RPMI7951 (cell line): ENCODE results near the gene LCOR. TPM values are rescaled to one million over a fixed set of nuclear protein-coding genes. Genes with fewer than 3 reads are reported as not detected.

Source experiments
- DNase-seq: peaks from one replicate; pipeline ENCODE4 v3.0.0-alpha.2; 2012; ENCODE audit warnings: low read depth
- total RNA-seq: library from RNA; depleted of rRNA; stranded (reverse); fragments of >200 nt; shearing (Covaris generic); gene quantifications from 2 replicates; pipeline ENCODE4 v1.2.3, GENCODE V29; 2014

The LCOR gene
- total RNA-seq, 1 experiment from 2014 or later, result 13.0 TPM

- DNase-seq, result no peak
Observed at GRCh38 chr10:96986200-96986856, 154.2 kb downstream of the LCOR start.

- DNase-seq, result no peak
Observed at GRCh38 chr10:96987141-96987841, 155.2 kb downstream of the LCOR start.

GRCh38 chr10:96987842-96988175, 155.7 kb downstream of the LCOR start:
- DNase-seq, result no peak

GRCh38 chr10:96988426-96988825, 156.3 kb downstream of the LCOR start:
- DNase-seq, result no peak

- peak; percentile 3 for DNase-seq
Observed at GRCh38 chr10:96991313-96991841, 159.3 kb downstream of the LCOR start.

- DNase-seq, result no peak
Observed at GRCh38 chr10:96992721-96993120, 160.6 kb downstream of the LCOR start.

- peak; percentile 69 for DNase-seq
Observed at GRCh38 chr10:96995851-96996250, 163.8 kb downstream of the LCOR start.

- DNase-seq, result no peak
Observed at GRCh38 chr10:96996275-96996965, 164.3 kb downstream of the LCOR start.

- no peak for DNase-seq
Observed at GRCh38 chr10:96998329-96998888, 166.3 kb downstream of the LCOR start.

- DNase-seq, result no peak
Observed at GRCh38 chr10:96999337-96999736, 167.2 kb downstream of the LCOR start.

- DNase-seq, result no peak
Observed at GRCh38 chr10:96999987-97000386, 167.9 kb downstream of the LCOR start.

- no peak for DNase-seq
Observed at GRCh38 chr10:97000487-97001182, 168.5 kb downstream of the LCOR start.

GRCh38 chr10:97001183-97001991, 169.3 kb downstream of the LCOR start:
- DNase-seq, result no peak

GRCh38 chr10:97002670-97003069, 170.6 kb downstream of the LCOR start:
- no peak for DNase-seq

- no peak for DNase-seq
Observed at GRCh38 chr10:97003151-97003803, 171.2 kb downstream of the LCOR start.

GRCh38 chr10:97003804-97004201, 171.7 kb downstream of the LCOR start:
- no peak for DNase-seq

GRCh38 chr10:97004591-97004990, 172.5 kb downstream of the LCOR start:
- no peak for DNase-seq

GRCh38 chr10:97005349-97005748, 173.3 kb downstream of the LCOR start:
- DNase-seq, result no peak

GRCh38 chr10:97006364-97006763, 174.3 kb downstream of the LCOR start:
- no peak for DNase-seq

GRCh38 chr10:97007417-97007816, 175.3 kb downstream of the LCOR start:
- no peak for DNase-seq
